ENCODE measurements around the gene VWA2. TPM values are rescaled to one million over a fixed set of nuclear protein-coding genes. Genes with fewer than 3 reads are reported as not detected.
A peak's percentile ranks its signal among the peaks of the same experiment; 100 is the strongest.

Gene VWA2
- total RNA-seq, 2 experiments from 2014 or later: not detected

DNA sequence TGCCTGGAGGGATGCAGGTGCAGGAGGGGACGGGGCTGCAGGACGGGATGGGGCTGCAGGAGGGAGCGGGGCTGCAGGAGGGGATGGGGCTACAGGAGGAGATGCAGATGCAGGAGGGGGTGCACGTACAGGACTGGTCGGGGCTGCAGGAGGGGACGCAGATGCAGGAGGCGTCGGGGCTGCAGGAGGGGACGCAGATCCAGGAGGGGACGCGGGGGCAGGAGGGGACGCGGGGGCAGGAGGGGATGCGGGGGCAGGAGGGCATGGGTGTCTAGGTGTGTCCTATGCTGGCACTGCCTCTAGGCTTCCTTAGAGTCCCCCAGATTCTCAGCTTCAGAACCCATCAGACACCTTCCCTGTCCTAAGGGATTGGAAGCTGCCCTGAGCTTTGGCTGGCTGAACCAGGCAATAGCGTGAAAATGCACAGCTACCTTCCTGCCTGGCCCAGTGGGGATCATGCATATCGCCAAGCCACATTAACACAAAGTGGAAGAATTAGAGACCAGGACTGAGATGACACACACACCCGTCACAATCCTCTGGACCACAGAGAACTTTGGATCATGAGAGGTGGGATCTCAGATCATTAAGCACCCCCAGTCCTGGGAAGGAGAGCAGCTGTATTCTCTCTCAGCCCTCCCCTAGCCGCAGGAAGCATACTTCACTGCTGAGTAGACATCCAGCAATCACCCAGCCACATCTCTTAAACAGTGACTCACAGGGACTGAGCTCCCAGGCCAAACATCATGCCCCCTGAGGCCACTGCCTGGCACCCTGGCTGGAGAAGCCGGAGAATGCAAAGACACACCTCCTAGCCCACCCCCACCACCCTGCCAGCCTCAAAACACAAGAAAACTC lies 67.3 kb downstream of the VWA2 start:
- Mint-ChIP-seq H3K9me3 (no peaks in the 10 kb centered on the region), H3K4me3 (no peak overlapping the region), H3K4me1 (peaks cover 12% of the 10 kb centered on the region), H3K27ac (no peak overlapping the region), H3K27me3 (no peaks in the 10 kb centered on the region), H3K36me3 (no peaks in the 10 kb centered on the region)
- no peak for DNase-seq

DNA sequence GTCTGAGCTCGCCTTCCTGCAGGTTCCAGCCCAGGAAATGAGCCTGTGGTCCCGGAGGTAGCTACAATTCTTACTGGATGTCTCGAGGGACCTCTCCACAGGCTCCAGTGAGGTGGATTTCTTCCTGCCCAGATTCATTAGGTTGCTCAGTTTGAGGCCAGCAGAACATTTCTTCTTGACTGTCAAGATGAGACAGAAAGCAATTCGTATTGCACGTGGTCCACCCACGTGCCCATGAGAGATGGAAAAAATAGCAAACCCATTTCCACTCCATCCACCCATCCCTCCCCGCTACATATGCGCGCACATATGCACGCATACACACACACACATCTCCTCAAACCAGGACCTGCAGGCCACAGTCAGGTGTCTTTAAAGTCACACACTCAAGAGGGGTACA lies 68.7 kb downstream of the VWA2 start:
- H3K27ac Mint-ChIP-seq: no peak overlapping the region
- H3K9me3 Mint-ChIP-seq: no peaks in the 10 kb centered on the region
- DNase-seq: peak; percentile 22
- no peak overlapping the region for H3K4me3 Mint-ChIP-seq
- H3K4me1 Mint-ChIP-seq: peaks cover 12% of the 10 kb centered on the region
- no peaks in the 10 kb centered on the region for H3K36me3 Mint-ChIP-seq
- H3K27me3 Mint-ChIP-seq: no peaks in the 10 kb centered on the region

DNA sequence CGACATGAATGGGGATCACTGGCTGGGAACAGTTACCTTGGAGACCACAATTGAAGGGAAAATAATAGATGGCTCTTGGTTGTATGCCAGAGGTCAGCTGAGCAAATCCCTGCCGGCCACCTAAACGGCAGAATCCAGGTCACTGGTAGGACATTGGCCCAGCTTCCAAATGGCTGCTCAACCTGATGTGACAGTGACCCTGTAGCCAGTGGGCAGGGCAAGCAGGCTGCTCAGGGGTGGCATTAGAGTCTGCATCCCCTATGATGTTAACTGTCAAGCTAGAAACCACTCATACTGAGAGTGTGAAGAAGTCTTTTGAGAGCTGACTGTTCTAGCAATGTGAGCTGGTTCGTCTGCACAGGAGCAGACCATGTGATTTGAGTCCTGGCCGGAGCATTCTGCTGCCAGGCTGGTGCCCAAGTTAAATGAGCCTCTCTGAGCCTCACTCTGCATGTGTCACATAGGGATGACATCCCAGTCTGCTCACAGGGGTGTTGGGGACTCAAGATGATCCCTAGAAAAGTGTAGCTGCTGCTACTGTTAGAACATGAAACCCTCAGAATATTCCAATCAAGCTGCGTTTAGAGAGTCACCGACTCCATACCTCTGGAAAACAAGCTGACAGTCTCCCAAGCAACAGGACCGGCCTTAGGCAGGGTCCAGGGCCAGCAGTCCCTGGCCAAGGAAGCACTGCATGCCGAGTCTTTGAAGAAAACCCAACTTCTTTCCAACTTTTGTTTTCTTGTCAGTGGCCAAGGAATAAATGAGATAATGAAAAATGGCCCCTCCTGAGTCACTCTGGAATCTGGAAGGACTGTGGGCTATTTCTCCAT lies 69.7 kb downstream of the VWA2 start:
- no peak for DNase-seq
- Mint-ChIP-seq H3K4me3 (no peak overlapping the region), H3K4me1 (peaks cover 9% of the 10 kb centered on the region), H3K36me3 (no peaks in the 10 kb centered on the region), H3K9me3 (no peaks in the 10 kb centered on the region), H3K27ac (no peak overlapping the region), H3K27me3 (no peaks in the 10 kb centered on the region)

GRCh38 chr10:114309364-114309651 lies 70.3 kb downstream of the VWA2 start:
- H3K27ac Mint-ChIP-seq: no peak overlapping the region
- H3K9me3 Mint-ChIP-seq: no peaks in the 10 kb centered on the region
- no peaks in the 10 kb centered on the region for H3K27me3 Mint-ChIP-seq
- H3K4me1 Mint-ChIP-seq: peaks cover 4% of the 10 kb centered on the region
- DNase-seq: no peak
- no peak overlapping the region for H3K4me3 Mint-ChIP-seq
- H3K36me3 Mint-ChIP-seq: no peaks in the 10 kb centered on the region

GRCh38 chr10:114310346-114310745 lies 71.3 kb downstream of the VWA2 start:
- no peaks in the 10 kb centered on the region for H3K27me3 Mint-ChIP-seq
- no peak for DNase-seq
- H3K9me3 Mint-ChIP-seq: no peaks in the 10 kb centered on the region
- H3K27ac Mint-ChIP-seq: no peak overlapping the region
- peaks cover 2% of the 10 kb centered on the region for H3K4me1 Mint-ChIP-seq
- H3K4me3 Mint-ChIP-seq: no peak overlapping the region
- no peaks in the 10 kb centered on the region for H3K36me3 Mint-ChIP-seq

GRCh38 chr10:114311023-114311422 lies 72.0 kb downstream of the VWA2 start:
- no peaks in the 10 kb centered on the region for H3K36me3 Mint-ChIP-seq
- H3K4me1 Mint-ChIP-seq: peaks cover 2% of the 10 kb centered on the region
- no peaks in the 10 kb centered on the region for H3K9me3 Mint-ChIP-seq
- no peak overlapping the region for H3K4me3 Mint-ChIP-seq
- DNase-seq: no peak
- no peaks in the 10 kb centered on the region for H3K27me3 Mint-ChIP-seq
- no peak overlapping the region for H3K27ac Mint-ChIP-seq

DNA sequence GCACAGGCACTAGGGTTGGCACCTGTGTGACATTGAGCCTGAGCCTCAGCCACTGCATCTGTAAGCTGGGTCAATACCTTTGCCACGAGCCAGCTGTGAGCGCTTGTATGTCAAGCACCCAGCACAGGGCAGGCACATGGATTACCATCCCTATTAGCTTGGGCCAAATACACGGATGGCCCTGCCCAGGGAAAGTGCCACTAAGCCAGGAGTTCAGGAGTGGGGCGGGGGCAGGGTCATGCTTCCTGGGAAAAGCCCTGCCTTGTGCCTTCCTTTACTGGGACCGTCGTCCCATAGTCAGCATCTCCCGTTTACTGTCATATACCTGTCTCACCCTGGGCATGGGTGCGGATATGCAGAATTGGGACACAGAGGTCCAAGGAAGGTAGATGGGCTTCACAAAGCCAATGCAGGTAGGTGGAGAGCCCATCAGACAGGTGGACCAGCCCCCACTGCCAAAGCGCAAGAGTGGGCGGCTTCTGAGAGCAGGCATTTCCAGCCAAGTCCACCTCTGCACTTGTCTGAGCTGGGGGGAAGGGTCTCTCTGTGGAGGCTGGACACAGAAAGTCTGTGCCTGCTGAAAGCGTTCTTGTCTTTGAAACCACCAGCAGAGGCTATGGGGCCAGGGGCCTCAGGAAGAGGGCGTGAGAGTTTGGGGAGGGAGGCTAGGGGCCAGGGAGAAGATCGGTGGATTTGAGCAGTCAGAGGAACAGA lies 72.6 kb downstream of the VWA2 start:
- H3K4me3 Mint-ChIP-seq: no peak overlapping the region
- H3K9me3 Mint-ChIP-seq: no peaks in the 10 kb centered on the region
- no peaks in the 10 kb centered on the region for H3K27me3 Mint-ChIP-seq
- no peak overlapping the region for H3K27ac Mint-ChIP-seq
- DNase-seq: no peak
- peaks cover 2% of the 10 kb centered on the region for H3K4me1 Mint-ChIP-seq
- H3K36me3 Mint-ChIP-seq: no peaks in the 10 kb centered on the region

DNA sequence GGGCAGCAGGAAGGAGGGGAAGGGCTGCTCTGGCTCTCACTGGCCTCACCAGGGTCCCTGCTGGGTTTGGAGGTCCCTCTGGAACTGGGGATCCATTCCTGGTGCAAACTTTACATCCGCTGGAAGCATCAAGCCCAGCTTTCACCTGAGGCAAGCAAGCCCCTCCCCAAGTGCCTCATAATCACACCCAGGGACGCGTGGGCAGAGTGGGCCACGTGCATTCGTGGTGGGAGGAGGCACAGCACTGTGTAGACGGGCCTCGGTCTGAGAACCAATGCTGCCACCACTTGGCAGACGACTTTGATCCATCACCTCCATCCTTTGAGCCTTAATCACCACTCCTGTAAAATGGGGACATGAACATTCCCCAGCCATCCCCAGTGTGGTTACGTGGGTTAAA lies 74.1 kb downstream of the VWA2 start:
- Mint-ChIP-seq H3K4me3 (no peak overlapping the region), H3K4me1 (no peaks in the 10 kb centered on the region)

GRCh38 chr10:114313866-114314265 lies 74.8 kb downstream of the VWA2 start:
- no peaks in the 10 kb centered on the region for H3K4me1 Mint-ChIP-seq
- H3K4me3 Mint-ChIP-seq: no peak overlapping the region
- no peaks in the 10 kb centered on the region for H3K27me3 Mint-ChIP-seq
- H3K9me3 Mint-ChIP-seq: no peaks in the 10 kb centered on the region
- DNase-seq: no peak
- no peaks in the 10 kb centered on the region for H3K36me3 Mint-ChIP-seq
- H3K27ac Mint-ChIP-seq: no peak overlapping the region

More for the DNA sequence above, 74.1 kb downstream of the VWA2 start:
- Mint-ChIP-seq H3K27me3 (no peaks in the 10 kb centered on the region), H3K9me3 (no peaks in the 10 kb centered on the region), H3K36me3 (no peaks in the 10 kb centered on the region), H3K27ac (no peak overlapping the region)
- no peak for DNase-seq

- Mint-ChIP-seq H3K4me1 (no peaks in the 10 kb centered on the region), H3K27ac (no peak overlapping the region), H3K9me3 (no peaks in the 10 kb centered on the region), H3K4me3 (no peak overlapping the region), H3K36me3 (no peaks in the 10 kb centered on the region), H3K27me3 (no peaks in the 10 kb centered on the region)
- no peak for DNase-seq
Measured at GRCh38 chr10:114315566-114316420, 76.7 kb downstream of the VWA2 start.

DNA sequence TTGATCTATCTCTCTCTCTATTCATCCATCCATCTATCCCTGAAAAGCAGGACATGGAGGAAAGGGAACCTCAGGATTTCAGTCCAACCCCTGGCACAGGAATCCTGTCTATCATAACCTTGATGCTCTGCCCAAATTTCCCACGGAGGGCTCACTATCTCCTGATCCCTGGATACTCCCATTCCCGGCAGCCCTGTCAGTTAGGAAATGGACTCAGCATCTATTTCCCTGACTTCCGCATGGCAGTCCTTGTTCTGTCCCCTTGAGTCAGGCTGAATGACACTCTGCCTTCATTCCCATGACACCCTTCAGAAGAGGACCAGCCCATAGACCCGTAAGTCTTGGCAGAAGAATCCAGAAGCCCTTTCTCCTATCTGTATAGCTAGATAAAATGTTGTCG lies 77.7 kb downstream of the VWA2 start:
- Mint-ChIP-seq H3K27me3 (no peaks in the 10 kb centered on the region), H3K36me3 (no peaks in the 10 kb centered on the region), H3K9me3 (no peaks in the 10 kb centered on the region), H3K4me1 (no peaks in the 10 kb centered on the region), H3K4me3 (no peak overlapping the region), H3K27ac (no peak overlapping the region)
- DNase-seq: no peak

- Mint-ChIP-seq H3K36me3 (no peaks in the 10 kb centered on the region), H3K27me3 (no peaks in the 10 kb centered on the region), H3K9me3 (no peaks in the 10 kb centered on the region), H3K4me3 (no peak overlapping the region), H3K27ac (no peak overlapping the region), H3K4me1 (no peaks in the 10 kb centered on the region)
- no peak for DNase-seq
Measured at GRCh38 chr10:114319406-114320248, 80.6 kb downstream of the VWA2 start.

GRCh38 chr10:114320249-114321116 lies 81.4 kb downstream of the VWA2 start:
- no peak for DNase-seq
- Mint-ChIP-seq H3K36me3 (no peaks in the 10 kb centered on the region), H3K27me3 (no peaks in the 10 kb centered on the region), H3K4me3 (no peak overlapping the region), H3K4me1 (no peaks in the 10 kb centered on the region), H3K9me3 (no peaks in the 10 kb centered on the region), H3K27ac (no peak overlapping the region)
